Natural killer cell treated with Interleukin-12 subunit alpha and Interleukin-12 subunit beta and Interleukin-15 and Interleukin-18, amount 100 ng/mL, for 72 hours (primary cell): ENCODE data around the gene HLA-A. TPM values are rescaled to one million over a fixed set of nuclear protein-coding genes. Genes with fewer than 3 reads are reported as not detected.
"Not testable (repeated sequence)": the region's sequence is repeated elsewhere in the genome, so short reads cannot be mapped to it uniquely, and the experiment has no call there.

ENCODE experiments used
- ATAC-seq, 2 donors: fragments of 150-1000 bp; cut with Tn5 transposase in 1 of 2; sonication (Bioruptor Pico), chemical (Tn5 transposase) in 1 of 2; 2 replicates each; pipeline ENCODE4 v1.10.0; 2021
- DNase-seq: peaks from one replicate; pipeline ENCODE4 v3.0.0; 2022; ENCODE audit warnings: low spot score
- H3K27ac Mint-ChIP-seq, 2 donors: 1 replicate in 1 of 2; 2 replicates in 1 of 2; pipeline ENCODE4 v1.8.0; 2022; ENCODE audit warnings: mixed read lengths in 2 of 2, mild to moderate bottlenecking in 1 of 2, moderate library complexity in 1 of 2
- H3K27me3 Mint-ChIP-seq, 2 donors: 1 replicate in 1 of 2; 2 replicates in 1 of 2; pipeline ENCODE4 v1.8.0; 2022; ENCODE audit warnings: mixed read lengths in 2 of 2
- H3K36me3 Mint-ChIP-seq: one replicate; pipeline ENCODE4 v1.8.0; 2022; ENCODE audit warnings: mixed read lengths
- H3K4me1 Mint-ChIP-seq, 2 donors: 1 replicate in 1 of 2; 2 replicates in 1 of 2; pipeline ENCODE4 v1.8.0; 2022; ENCODE audit warnings: low read depth in 2 of 2, mixed read lengths in 2 of 2, mild to moderate bottlenecking in 1 of 2
- H3K4me3 Mint-ChIP-seq: one replicate; pipeline ENCODE4 v1.8.0; 2022; ENCODE audit warnings: mixed read lengths
- H3K9me3 Mint-ChIP-seq: 2 replicates; pipeline ENCODE4 v1.8.0; 2022; ENCODE audit warnings: mixed read lengths
- total RNA-seq, 2 donors: library from RNA; stranded (reverse); gene quantifications; one replicate each; pipeline ENCODE4 v1.2.3, GENCODE V29; 2022

The HLA-A gene
- total RNA-seq, 2 donors from 2014 or later, result 1,618 to 3,352 TPM

GRCh38 chr6:29958921-29959320 lies 16.6 kb downstream of the HLA-A start:
- no peak for DNase-seq
- Mint-ChIP-seq H3K4me1 (peaks cover 5 to 6% of the 10 kb centered on the region in 2 donors), H3K27ac (no peak overlapping the region), H3K9me3 (no peaks in the 10 kb centered on the region), H3K36me3 (no peaks in the 10 kb centered on the region), H3K4me3 (no peak overlapping the region), H3K27me3 (no peaks in the 10 kb centered on the region)
- ATAC-seq, result no peak

- DNase-seq, result no peak
- Mint-ChIP-seq H3K4me1 (peaks cover 8% of the 10 kb centered on the region in 2 donors), H3K9me3 (no peaks in the 10 kb centered on the region)
Measured at GRCh38 chr6:29959467-29959866, 17.1 kb downstream of the HLA-A start.

GRCh38 chr6:29961966-29962365 lies 19.6 kb downstream of the HLA-A start:
- Mint-ChIP-seq H3K27ac (no peak overlapping the region), H3K4me1 (peaks cover 27 to 32% of the 10 kb centered on the region in 2 donors), H3K9me3 (no peaks in the 10 kb centered on the region), H3K36me3 (no peaks in the 10 kb centered on the region), H3K4me3 (no peak overlapping the region), H3K27me3 (no peaks in the 10 kb centered on the region)
- DNase-seq, result no peak
- no peak for ATAC-seq

More at GRCh38 chr6:29959467-29959866, 17.1 kb downstream of the HLA-A start:
- Mint-ChIP-seq H3K27ac (no peak overlapping the region), H3K36me3 (no peaks in the 10 kb centered on the region), H3K4me3 (no peak overlapping the region), H3K27me3 (no peaks in the 10 kb centered on the region)
- no peak for ATAC-seq

- peaks cover 30 to 36% of the 10 kb centered on the region in 2 donors for H3K4me1 Mint-ChIP-seq
- not testable (repeated sequence) for ATAC-seq, H3K4me3 Mint-ChIP-seq, DNase-seq, H3K27me3 Mint-ChIP-seq, H3K36me3 Mint-ChIP-seq, H3K9me3 Mint-ChIP-seq
- peak overlapping the region; percentile 84 to 89 for H3K27ac Mint-ChIP-seq
Measured at GRCh38 chr6:29963697-29964096, 21.4 kb downstream of the HLA-A start.

- no peaks in the 10 kb centered on the region for H3K36me3 Mint-ChIP-seq
- H3K9me3 Mint-ChIP-seq, result no peaks in the 10 kb centered on the region
- H3K4me3 Mint-ChIP-seq, result peak overlapping the region; percentile 94
- no peak for DNase-seq
- peak overlapping the region; percentile 84 to 89 for H3K27ac Mint-ChIP-seq
- peaks cover 30 to 36% of the 10 kb centered on the region in 2 donors for H3K4me1 Mint-ChIP-seq
- H3K27me3 Mint-ChIP-seq, result no peaks in the 10 kb centered on the region
- ATAC-seq, result no peak
Measured at GRCh38 chr6:29964518-29964886, 22.2 kb downstream of the HLA-A start.

- DNase-seq (peak; percentile 83), ATAC-seq (peak; percentile 95 to 99)
- H3K36me3 Mint-ChIP-seq, result no peaks in the 10 kb centered on the region
- peak overlapping the region; percentile 84 to 89 for H3K27ac Mint-ChIP-seq
- H3K9me3 Mint-ChIP-seq, result no peaks in the 10 kb centered on the region
- peaks cover 30 to 36% of the 10 kb centered on the region in 2 donors for H3K4me1 Mint-ChIP-seq
- peak overlapping the region; percentile 94 for H3K4me3 Mint-ChIP-seq
- no peaks in the 10 kb centered on the region for H3K27me3 Mint-ChIP-seq
Measured at GRCh38 chr6:29964887-29965562, 22.7 kb downstream of the HLA-A start.

- H3K4me3 Mint-ChIP-seq, result peak overlapping the region; percentile 94
- H3K27me3 Mint-ChIP-seq, result no peaks in the 10 kb centered on the region
- no peaks in the 10 kb centered on the region for H3K9me3 Mint-ChIP-seq
- no peaks in the 10 kb centered on the region for H3K36me3 Mint-ChIP-seq
- H3K4me1 Mint-ChIP-seq, result peaks cover 30 to 36% of the 10 kb centered on the region in 2 donors
- ATAC-seq, result peak in 1 of 2 donors; percentile 22
- H3K27ac Mint-ChIP-seq, result peak overlapping the region; percentile 84 to 89
- no peak for DNase-seq
Measured at GRCh38 chr6:29965563-29965872, 23.2 kb downstream of the HLA-A start.

- Mint-ChIP-seq H3K4me1 (peaks cover 30 to 36% of the 10 kb centered on the region in 2 donors), H3K27me3 (no peaks in the 10 kb centered on the region), H3K36me3 (no peaks in the 10 kb centered on the region), H3K27ac (peak overlapping the region; percentile 84 to 89), H3K9me3 (no peaks in the 10 kb centered on the region), H3K4me3 (peak overlapping the region; percentile 94)
- ATAC-seq (peak; percentile 29 to 47), DNase-seq (no peak)
Measured at GRCh38 chr6:29965873-29966601, 23.7 kb downstream of the HLA-A start.

GRCh38 chr6:29967379-29968010 lies 25.2 kb downstream of the HLA-A start:
- Mint-ChIP-seq H3K4me3 (no peak overlapping the region), H3K9me3 (no peaks in the 10 kb centered on the region), H3K27ac (peak overlapping the region in 1 of 2 donors; percentile 89), H3K27me3 (peaks cover 2 to 5% of the 10 kb centered on the region in 2 donors), H3K4me1 (peaks cover 34 to 41% of the 10 kb centered on the region in 2 donors), H3K36me3 (no peaks in the 10 kb centered on the region)
- ATAC-seq (no peak), DNase-seq (no peak)

GRCh38 chr6:29968130-29968529 lies 25.8 kb downstream of the HLA-A start:
- Mint-ChIP-seq H3K27me3 (peaks cover 2 to 9% of the 10 kb centered on the region in 2 donors), H3K4me1 (peaks cover 33 to 42% of the 10 kb centered on the region in 2 donors), H3K36me3 (no peaks in the 10 kb centered on the region), H3K4me3 (no peak overlapping the region), H3K27ac (no peak overlapping the region), H3K9me3 (no peaks in the 10 kb centered on the region)
- DNase-seq (no peak), ATAC-seq (no peak)

- no peak overlapping the region for H3K27ac Mint-ChIP-seq
- H3K9me3 Mint-ChIP-seq, result no peaks in the 10 kb centered on the region
- peaks cover 40 to 45% of the 10 kb centered on the region in 2 donors for H3K4me1 Mint-ChIP-seq
- peaks cover 8 to 17% of the 10 kb centered on the region in 2 donors for H3K27me3 Mint-ChIP-seq
- H3K4me3 Mint-ChIP-seq, result no peak overlapping the region
- ATAC-seq (no peak), DNase-seq (no peak)
- no peaks in the 10 kb centered on the region for H3K36me3 Mint-ChIP-seq
Measured at GRCh38 chr6:29968905-29969304, 26.6 kb downstream of the HLA-A start.

- H3K27ac Mint-ChIP-seq, result no peak overlapping the region
- no peak for DNase-seq
- peaks cover 46% of the 10 kb centered on the region in 2 donors for H3K4me1 Mint-ChIP-seq
- H3K36me3 Mint-ChIP-seq, result no peaks in the 10 kb centered on the region
- no peak overlapping the region for H3K4me3 Mint-ChIP-seq
- H3K27me3 Mint-ChIP-seq, result peaks cover 21 to 35% of the 10 kb centered on the region in 2 donors
- ATAC-seq, result no peak
- no peaks in the 10 kb centered on the region for H3K9me3 Mint-ChIP-seq
Measured at GRCh38 chr6:29970711-29971110, 28.4 kb downstream of the HLA-A start.

GRCh38 chr6:29974901-29975560 lies 32.7 kb downstream of the HLA-A start:
- peaks cover 34 to 55% of the 10 kb centered on the region in 2 donors for H3K27me3 Mint-ChIP-seq
- no peaks in the 10 kb centered on the region for H3K9me3 Mint-ChIP-seq
- peak overlapping the region; percentile 87 for H3K4me3 Mint-ChIP-seq
- peaks cover 47 to 48% of the 10 kb centered on the region in 2 donors for H3K4me1 Mint-ChIP-seq
- ATAC-seq (no peak), DNase-seq (no peak)
- no peaks in the 10 kb centered on the region for H3K36me3 Mint-ChIP-seq
- peak overlapping the region; percentile 45 to 51 for H3K27ac Mint-ChIP-seq
